Epidermal melanocyte (primary cell): Measurements from ENCODE around the gene C22orf39.
"Not testable (repeated sequence)": the region's sequence is repeated elsewhere in the genome, so short reads cannot be mapped to it uniquely, and the experiment has no call there.

Experiments
- DNase-seq: peaks from one replicate; pipeline ENCODE4 v3.0.0; 2011; ENCODE audit warnings: low spot score; ENCODE audit not compliant: insufficient read length

Gene C22orf39

GRCh38 chr22:19454156-19454555, 6.6 kb upstream of the C22orf39 start:
- no peak for DNase-seq

- no peak for DNase-seq
These were observed 6.2 kb upstream of the C22orf39 start for GRCh38 chr22:19453718-19454117.

GRCh38 chr22:19451570-19451969, 4.1 kb upstream of the C22orf39 start:
- no peak for DNase-seq

GRCh38 chr22:19450363-19451175, 3.1 kb upstream of the C22orf39 start:
- no peak for DNase-seq

- no peak for DNase-seq
These were observed 1.9 kb upstream of the C22orf39 start for GRCh38 chr22:19449422-19449767.

GRCh38 chr22:19448739-19449421, 1.4 kb upstream of the C22orf39 start:
- no peak for DNase-seq

- DNase-seq = peak; percentile 42
These were observed 631 bp upstream of the C22orf39 start for GRCh38 chr22:19448076-19448607.

GRCh38 chr22:19446603-19447329, 745 bp downstream of the C22orf39 start:
- no peak for DNase-seq

GRCh38 chr22:19445279-19445982, 2.1 kb downstream of the C22orf39 start:
- DNase-seq = not testable (repeated sequence)

- no peak for DNase-seq
These were observed 3.8 kb downstream of the C22orf39 start for GRCh38 chr22:19443544-19444211.

- DNase-seq = no peak
These were observed 5.3 kb downstream of the C22orf39 start for GRCh38 chr22:19442166-19442565.

- no peak for DNase-seq
These were observed 6.9 kb downstream of the C22orf39 start for GRCh38 chr22:19440411-19441195.

GRCh38 chr22:19438298-19438697, 9.2 kb downstream of the C22orf39 start:
- DNase-seq = no peak

GRCh38 chr22:19436444-19437161, 10.9 kb downstream of the C22orf39 start:
- not testable (repeated sequence) for DNase-seq

- no peak for DNase-seq
These were observed 12.5 kb downstream of the C22orf39 start for GRCh38 chr22:19434829-19435580.

GRCh38 chr22:19434401-19434800, 13.1 kb downstream of the C22orf39 start:
- DNase-seq = no peak

- DNase-seq = peak; percentile 81
These were observed 15.2 kb downstream of the C22orf39 start, which contains the start of gene MRPL40 for GRCh38 chr22:19432133-19432851. MRPL40 (plus strand) TSS chr22:19432545; CDS start chr22:19432555, 10 bp downstream.

- no peak for DNase-seq
These were observed 15.8 kb downstream of the C22orf39 start, which contains the start of gene HIRA for GRCh38 chr22:19431649-19432132. HIRA (minus strand) TSS chr22:19431733; CDS start chr22:19431476, 257 bp downstream.
